ENCODE data around the gene WASHC4. TPM values are rescaled to one million over a fixed set of nuclear protein-coding genes. Genes with fewer than 3 reads are reported as not detected.

The WASHC4 gene
- total and polyA plus RNA-seq, 3 donors from 2014 or later, result 17.4 to 57.7 (median 55.3) TPM

DNA sequence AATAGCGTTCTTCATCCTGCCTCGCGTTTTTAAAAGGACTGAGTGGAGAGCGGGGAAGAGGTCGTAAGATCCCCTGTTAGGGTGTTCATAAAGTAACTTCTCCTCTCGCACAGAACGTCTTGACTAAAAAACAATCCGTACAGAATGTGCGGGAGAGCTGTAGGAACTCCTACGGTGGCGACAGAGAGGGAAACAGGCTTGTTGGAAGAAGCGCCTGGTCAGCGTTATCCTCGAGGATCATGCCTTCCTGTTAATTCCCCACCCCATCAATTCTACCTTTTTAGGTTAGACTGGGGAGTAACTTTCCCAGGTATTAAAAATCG is 399 bp upstream of the WASHC4 start:
- DNase-seq, result no peak
- WGBS, 2 donors, result 0% methylated on average over 15 of the region's 15 CpGs
- Histone ChIP-seq H3K9me3 (no peaks in the 10 kb centered on the region), H3K36me3 (ENCODE audit: low read depth, missing control alignments) (no peaks in the 10 kb centered on the region), H3K27ac (peak overlapping the region; percentile 93 to 94), H3K4me1 (no peaks in the 10 kb centered on the region), H3K27me3 (no peaks in the 10 kb centered on the region), H3K4me3 (peak overlapping the region; percentile 80 to 87)
- intact Hi-C loops (cut with DNase I; ENCODE audit: low total_unique reads), result no loop called here
- TF ChIP-seq, protein P1, sequence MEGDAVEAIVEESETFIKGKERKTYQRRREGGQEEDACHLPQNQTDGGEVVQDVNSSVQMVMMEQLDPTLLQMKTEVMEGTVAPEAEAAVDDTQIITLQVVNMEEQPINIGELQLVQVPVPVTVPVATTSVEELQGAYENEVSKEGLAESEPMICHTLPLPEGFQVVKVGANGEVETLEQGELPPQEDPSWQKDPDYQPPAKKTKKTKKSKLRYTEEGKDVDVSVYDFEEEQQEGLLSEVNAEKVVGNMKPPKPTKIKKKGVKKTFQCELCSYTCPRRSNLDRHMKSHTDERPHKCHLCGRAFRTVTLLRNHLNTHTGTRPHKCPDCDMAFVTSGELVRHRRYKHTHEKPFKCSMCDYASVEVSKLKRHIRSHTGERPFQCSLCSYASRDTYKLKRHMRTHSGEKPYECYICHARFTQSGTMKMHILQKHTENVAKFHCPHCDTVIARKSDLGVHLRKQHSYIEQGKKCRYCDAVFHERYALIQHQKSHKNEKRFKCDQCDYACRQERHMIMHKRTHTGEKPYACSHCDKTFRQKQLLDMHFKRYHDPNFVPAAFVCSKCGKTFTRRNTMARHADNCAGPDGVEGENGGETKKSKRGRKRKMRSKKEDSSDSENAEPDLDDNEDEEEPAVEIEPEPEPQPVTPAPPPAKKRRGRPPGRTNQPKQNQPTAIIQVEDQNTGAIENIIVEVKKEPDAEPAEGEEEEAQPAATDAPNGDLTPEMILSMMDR (IDR thresholded peaks at IDR 0.05), result no peak
- no peak for TF ChIP-seq POLR2A (IDR thresholded peaks at IDR 0.05)

DNA sequence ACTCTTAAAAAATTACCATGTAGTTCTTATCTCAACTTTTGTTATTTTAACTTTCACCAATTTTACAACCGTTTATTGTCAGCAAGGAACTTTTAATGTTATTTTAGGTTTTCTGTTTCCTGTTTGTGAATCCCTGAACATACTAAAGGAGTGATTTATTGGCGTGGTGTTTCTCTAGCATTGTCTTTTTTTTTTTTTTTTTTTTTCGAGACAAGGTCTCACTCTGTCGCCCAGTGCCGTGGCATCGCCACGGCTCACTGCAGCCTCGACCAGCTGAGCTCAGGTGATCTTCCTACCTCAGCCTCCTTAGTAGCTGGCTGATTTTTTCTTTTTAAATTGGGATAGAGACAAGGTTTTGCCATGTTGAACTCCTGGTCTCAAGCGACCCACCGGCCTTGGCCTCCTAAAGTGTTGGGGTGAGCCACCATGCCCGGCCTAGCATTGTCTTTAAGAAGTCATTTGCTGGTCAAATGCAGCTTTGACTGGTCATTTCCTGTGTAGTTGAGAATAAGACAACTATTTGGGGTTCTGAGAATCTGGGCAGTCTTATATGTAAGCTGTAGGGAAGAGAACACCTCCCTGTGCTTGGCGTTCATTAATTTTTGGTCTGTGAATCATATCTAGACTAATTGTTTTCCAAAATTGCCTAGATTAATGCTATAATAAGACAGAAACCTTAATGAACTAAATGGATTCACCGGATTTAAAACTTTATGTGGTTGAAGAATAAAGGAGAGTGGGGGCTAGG is 2.1 kb downstream of the WASHC4 start:
- no peaks in the 10 kb centered on the region for H3K36me3 ChIP-seq (ENCODE audit: low read depth, missing control alignments)
- H3K9me3 ChIP-seq, result no peaks in the 10 kb centered on the region
- no peak for TF ChIP-seq POLR2A (IDR thresholded peaks at IDR 0.05)
- TF ChIP-seq, protein P1 (IDR thresholded peaks at IDR 0.05), result no peak
- intact Hi-C loops (cut with DNase I; ENCODE audit: low total_unique reads), result no loop called here
- H3K4me1 ChIP-seq, result no peaks in the 10 kb centered on the region
- no peak overlapping the region for H3K27ac ChIP-seq
- WGBS, 2 donors, result 39 to 57% methylated on average over 13 of the region's 13 CpGs
- DNase-seq, result no peak
- H3K27me3 ChIP-seq, result no peaks in the 10 kb centered on the region
- no peak overlapping the region for H3K4me3 ChIP-seq

DNA sequence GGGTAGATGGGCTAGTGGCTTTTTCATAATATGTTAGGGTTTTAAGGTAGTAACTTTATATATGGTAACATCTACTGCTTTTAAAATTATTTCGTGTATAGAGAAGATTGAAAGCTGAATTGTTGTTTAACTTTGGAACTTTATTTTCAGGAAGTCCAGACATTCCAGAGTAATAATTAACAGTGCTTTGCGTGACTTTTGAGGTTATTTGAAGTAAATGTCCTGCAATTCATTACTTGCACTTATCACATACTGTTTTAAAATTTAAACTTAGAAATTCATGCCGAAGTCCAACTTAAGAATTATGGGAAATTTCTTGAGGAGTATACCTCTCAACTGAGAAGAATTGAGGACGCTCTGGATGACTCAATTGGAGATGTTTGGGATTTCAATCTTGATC is 3.3 kb downstream of the WASHC4 start:
- Histone ChIP-seq H3K4me1 (no peaks in the 10 kb centered on the region), H3K36me3 (ENCODE audit: low read depth, missing control alignments) (no peaks in the 10 kb centered on the region), H3K27ac (no peak overlapping the region), H3K27me3 (no peaks in the 10 kb centered on the region), H3K9me3 (no peaks in the 10 kb centered on the region), H3K4me3 (no peak overlapping the region)
- no peak for DNase-seq
- WGBS, 2 donors, result 77 to 81% methylated on average over 4 of the region's 4 CpGs
- no peak for TF ChIP-seq POLR2A (IDR thresholded peaks at IDR 0.05)
- TF ChIP-seq, protein P1 (IDR thresholded peaks at IDR 0.05), result no peak
- intact Hi-C loops (cut with DNase I; ENCODE audit: low total_unique reads), result no loop called here

DNA sequence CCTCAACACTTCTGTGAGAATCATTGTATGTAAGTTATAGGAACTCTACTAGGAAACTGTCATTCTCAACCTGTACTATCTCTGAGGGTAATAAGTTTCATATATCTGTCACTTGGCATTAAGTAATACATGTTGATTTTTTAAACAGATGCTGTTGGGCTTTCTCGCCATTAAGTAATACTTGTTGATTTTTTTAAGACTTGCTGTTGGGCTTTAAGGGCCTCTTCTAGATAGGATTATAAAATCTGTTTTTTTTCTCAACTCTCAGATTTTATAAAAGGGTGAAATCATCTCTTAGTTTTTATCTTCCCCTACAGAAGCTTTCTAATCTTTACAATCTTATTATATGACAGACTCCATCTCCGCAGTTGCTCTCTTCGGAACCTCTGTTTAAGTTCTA is 5.6 kb downstream of the WASHC4 start:
- no peak for TF ChIP-seq POLR2A (IDR thresholded peaks at IDR 0.05)
- TF ChIP-seq, protein P1 (IDR thresholded peaks at IDR 0.05), result no peak
- WGBS, 2 donors, result 96 to 98% methylated on average over 3 of the region's 3 CpGs
- intact Hi-C loops (cut with DNase I; ENCODE audit: low total_unique reads), result no loop called here
- no peak overlapping the region for H3K4me3 ChIP-seq
- H3K27ac ChIP-seq, result no peak overlapping the region
- DNase-seq, result no peak
- no peaks in the 10 kb centered on the region for H3K27me3 ChIP-seq
- no peaks in the 10 kb centered on the region for H3K9me3 ChIP-seq
- H3K36me3 ChIP-seq (ENCODE audit: low read depth, missing control alignments), result no peaks in the 10 kb centered on the region
- no peaks in the 10 kb centered on the region for H3K4me1 ChIP-seq

DNA sequence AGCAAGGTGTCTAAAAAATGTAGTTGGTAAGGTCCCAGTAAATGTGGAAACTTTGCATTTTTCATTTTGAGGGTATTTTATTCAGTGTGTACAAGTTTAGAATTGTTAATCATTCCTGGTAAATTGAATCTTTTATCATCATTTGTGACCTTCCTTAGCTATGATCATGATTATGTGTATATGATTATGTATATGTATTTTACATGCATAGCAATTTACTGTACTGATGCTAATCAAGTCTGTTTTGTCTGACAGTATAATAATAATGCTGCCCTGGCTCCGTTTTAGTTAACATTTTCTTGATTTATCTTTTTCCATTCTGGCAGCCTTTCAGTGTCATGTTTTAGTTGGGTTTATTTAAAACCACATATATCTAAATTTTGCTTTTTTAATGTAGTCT is 9.4 kb downstream of the WASHC4 start:
- intact Hi-C loops (cut with DNase I; ENCODE audit: low total_unique reads), result no loop called here
- no peak for DNase-seq
- no peaks in the 10 kb centered on the region for H3K27me3 ChIP-seq
- TF ChIP-seq POLR2A (IDR thresholded peaks at IDR 0.05), result no peak
- TF ChIP-seq, protein P1 (IDR thresholded peaks at IDR 0.05), result no peak
- H3K4me1 ChIP-seq, result no peaks in the 10 kb centered on the region
- H3K27ac ChIP-seq, result no peak overlapping the region
- 91 to 94% methylated on average over 1 of the region's 1 CpG for WGBS, 2 donors
- no peaks in the 10 kb centered on the region for H3K36me3 ChIP-seq (ENCODE audit: low read depth, missing control alignments)
- H3K4me3 ChIP-seq, result no peak overlapping the region
- H3K9me3 ChIP-seq, result no peaks in the 10 kb centered on the region

All from testis (tissue), 3 donors.